Stimulated activated CD8-positive, alpha-beta memory T cell treated with anti-CD3 and anti-CD28 coated beads, Interleukin-2, amount 100 ng/mL, for 1 hour (primary cell): ENCODE data around the gene NFIC.
"Not testable (repeated sequence)": the region's sequence is repeated elsewhere in the genome, so short reads cannot be mapped to it uniquely, and the experiment has no call there.

ENCODE experiments used
- DNase-seq, 2 donors: peaks; one replicate each; pipeline ENCODE4 v3.0.0-alpha.2; 2020; ENCODE audit warnings: low read depth in 2 of 2

Gene NFIC

DNA sequence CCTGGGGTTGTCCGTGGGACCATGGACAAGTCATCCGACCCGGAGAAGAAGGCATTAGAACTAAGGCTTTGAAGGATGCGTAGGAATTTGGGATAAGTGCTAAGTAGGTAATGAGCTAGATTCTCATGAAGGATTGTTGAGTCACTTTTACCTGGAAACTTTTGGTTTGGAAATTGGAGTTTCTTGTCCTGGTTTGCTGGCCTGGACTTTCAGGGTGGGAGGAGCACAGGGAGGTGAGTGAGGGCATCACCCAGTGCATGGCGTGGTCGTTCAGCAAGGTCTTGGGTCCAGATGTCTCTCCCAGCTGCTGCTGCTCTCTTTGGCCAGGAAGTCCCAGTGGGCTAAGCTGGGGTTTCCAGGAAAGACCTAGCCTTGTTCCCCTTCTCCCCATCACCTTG lies 7.6 kb downstream of the NFIC start:
- no peak for DNase-seq

DNA sequence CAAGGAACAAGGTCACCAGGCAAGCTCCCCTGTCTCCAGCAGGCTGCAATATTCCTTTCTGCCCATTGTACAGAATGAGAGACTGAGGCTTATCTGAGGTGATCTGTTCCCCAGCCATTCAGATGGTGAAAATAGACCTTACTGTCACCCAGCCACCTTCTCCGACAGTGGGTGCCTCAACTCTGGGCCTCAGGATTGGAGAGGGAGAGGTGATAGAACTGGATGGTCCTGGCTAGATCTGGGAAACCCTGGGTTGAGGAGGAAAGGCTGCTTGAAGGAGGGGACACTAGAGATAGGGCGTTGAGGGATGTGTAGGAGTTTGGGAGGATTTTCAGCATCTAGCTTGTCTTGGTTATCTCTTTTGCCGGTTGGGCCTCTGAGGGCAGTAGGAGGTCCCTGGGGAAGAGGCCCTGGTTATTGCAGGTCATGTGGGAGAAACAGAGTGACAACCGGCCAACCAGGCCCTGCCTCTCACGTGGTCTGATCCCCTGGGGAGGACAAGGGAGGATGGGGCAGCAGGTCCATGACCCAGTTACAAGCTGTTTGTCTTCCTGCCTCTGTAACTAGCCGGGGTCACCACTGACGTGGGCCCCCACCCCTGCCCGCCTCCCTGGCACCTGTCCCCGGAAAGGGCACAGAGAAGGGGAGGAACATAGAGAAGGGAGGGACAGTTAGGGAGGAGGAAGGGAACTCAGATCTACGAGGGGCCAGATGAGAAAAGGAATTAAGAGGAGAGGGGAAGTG lies 8.2 kb downstream of the NFIC start:
- no peak for DNase-seq

DNA sequence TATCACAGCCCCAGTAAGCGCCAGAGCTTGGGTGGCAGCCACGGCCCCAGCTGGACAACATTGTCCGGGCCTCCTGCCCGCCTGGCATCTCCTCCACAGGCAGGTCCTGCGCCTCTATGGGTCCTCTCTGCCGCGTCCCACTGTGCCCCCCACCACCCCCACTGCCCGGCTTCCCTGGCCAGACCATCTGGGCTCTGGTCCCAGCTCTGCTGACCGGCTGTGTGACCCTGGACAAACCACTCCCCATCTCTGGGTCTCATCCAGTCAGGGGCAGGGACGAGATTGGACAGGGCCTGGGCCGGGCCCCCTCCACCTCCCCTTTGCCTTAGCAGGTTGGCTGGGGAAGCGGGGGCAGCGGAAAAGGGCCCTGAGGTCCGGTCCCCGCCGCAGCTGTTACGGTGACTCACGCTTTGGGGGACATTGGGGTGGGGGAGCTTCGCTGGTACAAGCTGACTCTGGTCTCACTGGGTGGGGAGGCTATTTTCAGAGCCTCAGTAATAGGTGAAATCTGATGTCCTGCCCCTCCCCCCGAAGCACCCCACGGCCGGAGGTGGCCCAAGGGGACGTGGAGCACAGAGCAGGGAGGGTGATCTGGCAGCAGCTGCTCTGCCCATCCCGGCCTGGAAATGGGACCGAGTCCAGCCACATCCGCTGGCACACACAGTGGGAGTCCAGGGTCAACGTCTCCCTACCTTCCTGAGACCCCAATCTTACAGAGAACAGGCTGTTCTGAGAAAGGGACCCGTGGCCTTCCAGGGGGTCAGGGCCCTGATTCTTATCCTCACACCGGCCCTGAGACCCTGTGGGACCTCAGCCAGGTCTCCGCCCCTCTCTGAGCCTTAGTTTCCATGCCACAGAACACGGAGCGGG lies 9.1 kb downstream of the NFIC start:
- DNase-seq: no peak

DNA sequence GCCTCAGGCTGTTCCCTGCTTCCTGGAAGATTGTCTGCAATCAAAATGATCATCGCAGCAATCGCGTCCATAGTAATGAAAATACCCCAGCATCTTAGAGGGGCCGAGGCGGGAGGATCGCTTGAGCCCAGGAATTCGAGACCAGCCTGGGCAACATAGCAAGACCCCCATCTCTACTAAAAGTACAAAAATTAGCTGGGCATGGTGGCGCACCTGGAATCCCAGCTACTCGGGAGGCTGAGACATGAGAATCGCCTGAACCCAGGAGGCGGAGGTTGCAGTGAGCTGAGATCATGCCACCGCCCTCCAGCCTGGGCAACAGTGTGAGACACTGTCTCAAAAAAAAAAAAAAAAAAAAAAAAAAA lies 9.7 kb downstream of the NFIC start:
- DNase-seq: not testable (repeated sequence)

DNA sequence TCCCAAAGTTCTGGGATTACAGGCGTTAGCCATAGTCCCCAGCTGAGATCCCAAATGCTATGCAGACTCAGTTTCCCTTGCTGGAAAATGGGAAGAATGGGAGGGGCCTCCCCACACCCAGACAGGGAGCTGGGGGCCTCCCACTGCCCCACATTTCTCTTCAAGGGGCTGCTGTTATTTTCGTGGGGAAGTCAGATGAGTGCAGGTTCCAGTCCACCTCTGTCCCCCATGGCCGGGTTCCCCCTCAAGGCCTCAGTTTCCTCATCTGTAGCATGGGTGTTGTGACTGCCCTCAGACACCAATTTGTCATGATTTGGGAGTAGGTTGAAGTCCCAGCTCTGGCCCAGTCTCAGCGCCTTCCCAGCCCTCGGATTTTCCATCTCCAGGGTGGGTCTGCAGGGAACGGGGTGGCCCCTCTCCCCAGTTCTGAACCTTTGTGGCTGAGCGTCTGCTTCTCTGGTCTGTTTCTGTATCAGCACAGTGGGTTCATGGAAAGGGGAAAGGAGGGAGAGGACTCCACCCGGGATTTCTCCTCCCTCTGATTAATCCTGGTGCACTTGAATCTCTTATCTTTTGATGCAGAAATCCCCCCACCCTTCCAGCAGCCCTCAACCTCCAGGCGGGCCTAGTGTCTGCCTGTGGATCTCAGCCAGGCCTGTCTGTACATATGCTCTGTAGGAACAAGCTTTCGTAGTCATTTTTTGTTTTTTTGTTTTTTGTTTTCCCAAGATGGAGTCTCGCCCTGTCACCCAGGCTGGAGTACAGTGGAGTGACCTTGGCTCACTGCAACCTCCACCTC lies 12.2 kb downstream of the NFIC start:
- no peak for DNase-seq

DNA sequence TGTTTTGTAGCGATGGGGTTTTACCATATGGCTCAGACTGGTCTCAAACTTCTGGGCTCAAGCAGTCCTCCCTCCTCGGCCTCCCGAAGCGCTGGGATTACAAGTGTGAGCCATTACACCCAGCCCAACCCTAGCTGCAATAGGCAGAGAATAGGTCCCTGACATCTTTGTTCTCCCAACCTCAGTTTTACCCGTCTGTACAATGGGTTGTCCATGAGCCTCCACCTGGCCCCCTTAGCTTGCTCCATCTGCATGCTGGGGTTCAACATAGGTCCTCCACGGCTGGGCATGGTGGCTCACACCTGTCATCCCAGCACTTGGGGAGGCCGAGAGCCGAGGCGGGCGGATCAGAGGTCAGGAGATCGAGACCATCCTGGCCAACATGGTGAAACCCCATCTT lies 14.4 kb downstream of the NFIC start:
- DNase-seq: no peak

DNA sequence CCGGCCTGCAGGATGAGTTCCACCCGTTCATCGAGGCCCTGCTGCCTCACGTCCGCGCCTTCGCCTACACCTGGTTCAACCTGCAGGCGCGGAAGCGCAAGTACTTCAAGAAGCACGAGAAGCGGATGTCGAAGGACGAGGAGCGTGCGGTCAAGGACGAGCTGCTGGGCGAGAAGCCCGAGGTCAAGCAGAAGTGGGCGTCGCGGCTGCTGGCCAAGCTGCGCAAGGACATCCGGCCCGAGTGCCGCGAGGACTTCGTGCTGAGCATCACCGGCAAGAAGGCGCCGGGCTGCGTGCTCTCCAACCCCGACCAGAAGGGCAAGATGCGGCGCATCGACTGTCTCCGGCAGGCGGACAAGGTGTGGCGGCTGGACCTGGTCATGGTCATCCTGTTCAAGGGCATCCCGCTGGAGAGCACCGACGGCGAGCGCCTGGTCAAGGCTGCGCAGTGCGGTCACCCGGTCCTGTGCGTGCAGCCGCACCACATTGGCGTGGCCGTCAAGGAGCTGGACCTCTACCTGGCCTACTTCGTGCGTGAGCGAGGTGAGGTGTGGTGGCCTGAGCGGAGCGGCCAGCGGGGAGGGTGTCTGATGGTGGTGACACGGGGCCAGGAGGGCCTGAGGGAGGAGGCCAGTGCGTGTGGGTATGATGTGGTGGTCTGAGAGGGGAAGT lies 15.5 kb downstream of the NFIC start:
- DNase-seq: no peak

DNA sequence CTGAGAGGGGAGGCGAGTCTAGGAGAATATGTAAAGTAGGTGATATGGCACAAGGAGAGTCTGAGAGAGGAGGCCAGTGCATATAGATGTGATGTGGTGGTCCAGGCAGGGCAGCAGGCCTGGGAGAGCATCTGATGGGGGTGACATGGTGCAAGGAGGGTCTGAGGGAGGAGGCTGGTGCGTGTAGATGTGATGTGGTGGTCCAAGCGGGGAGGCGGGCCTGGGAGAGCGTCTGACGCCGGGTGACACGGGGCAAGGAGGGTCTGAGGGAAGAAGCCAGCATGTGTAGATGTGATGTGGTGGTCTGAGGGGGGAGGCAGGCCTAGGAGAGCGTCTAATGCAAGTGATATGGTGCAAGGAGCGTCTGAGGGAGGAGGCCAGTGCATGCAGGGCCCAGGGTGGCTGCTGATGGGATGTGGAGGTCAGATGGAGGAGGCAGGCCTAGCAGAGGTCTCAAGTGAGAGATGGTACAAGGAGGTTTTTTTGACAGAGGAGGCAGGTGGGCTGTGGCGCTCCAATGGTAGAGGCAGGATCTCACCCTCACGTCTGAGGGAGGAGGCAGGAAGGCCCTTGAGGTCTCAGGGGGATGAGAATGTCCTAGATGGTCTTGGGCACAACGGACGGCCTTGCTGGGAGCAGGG lies 16.2 kb downstream of the NFIC start:
- no peak for DNase-seq

DNA sequence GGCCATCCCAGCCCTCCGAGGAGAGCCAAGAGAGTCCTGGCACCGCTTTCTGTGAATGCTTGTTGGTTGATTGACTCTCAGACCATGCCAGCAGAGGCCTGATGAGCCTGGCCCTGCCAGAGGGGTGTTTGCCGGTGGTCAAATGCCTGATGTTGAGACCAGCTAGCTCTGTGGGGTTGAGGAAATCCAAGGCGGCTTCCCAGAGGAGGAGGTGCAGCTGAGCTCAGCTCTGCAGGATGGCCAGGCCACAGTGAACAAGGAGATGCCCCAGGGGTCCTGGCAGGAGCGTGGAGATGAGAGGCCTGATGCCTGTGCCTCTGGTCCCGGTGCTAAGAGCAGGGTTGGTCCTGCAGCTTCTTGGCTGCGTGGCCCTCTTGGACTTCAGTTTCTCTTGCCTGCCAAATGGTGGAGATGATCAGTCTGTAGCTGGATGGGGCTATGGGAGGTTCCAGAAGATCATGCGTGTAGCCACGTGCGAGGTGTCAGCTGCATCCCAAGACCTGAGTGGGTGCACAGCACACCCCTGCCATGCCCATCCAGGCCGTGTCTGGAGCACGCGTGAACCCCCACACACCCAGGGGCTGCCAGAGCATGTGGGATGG lies 16.8 kb downstream of the NFIC start:
- no peak for DNase-seq

DNA sequence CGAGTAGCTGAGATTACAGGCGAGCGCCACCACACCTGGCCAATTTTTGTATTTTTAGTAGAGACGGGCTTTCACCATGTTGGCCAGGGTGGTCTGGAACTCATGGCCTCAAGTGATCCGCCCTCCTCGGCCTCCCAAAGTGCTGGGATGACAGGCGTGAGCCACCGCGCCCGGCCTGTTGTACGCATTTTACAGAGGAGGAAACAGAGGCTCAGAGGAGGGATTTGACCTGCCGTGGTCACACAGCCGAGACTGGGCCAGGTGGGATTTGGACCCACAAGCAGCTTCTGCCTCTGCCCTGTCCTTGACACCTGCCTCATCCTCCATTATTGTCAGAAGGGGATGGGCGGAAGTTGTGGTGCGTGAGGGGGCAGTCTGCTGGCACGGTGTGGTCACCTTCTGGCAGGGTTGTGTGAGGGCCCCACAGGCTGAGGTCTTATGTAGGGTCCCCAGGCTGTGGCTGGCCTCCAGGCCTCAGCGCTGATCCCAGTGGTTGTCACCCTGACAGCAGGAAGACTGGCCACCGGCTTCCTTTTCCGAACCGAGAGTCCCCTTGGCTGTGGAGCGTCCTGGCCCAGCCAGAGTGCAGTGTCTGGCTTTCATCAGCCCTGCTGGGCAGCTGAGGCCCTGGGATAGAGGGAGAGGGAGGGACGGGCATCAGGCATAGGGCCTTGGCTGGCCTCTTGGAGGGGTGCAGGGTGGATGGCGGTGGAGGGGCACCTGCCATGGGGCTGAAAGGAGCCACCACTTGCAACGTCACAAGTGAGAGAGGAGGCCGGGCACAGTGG lies 20.3 kb downstream of the NFIC start:
- DNase-seq: no peak

DNA sequence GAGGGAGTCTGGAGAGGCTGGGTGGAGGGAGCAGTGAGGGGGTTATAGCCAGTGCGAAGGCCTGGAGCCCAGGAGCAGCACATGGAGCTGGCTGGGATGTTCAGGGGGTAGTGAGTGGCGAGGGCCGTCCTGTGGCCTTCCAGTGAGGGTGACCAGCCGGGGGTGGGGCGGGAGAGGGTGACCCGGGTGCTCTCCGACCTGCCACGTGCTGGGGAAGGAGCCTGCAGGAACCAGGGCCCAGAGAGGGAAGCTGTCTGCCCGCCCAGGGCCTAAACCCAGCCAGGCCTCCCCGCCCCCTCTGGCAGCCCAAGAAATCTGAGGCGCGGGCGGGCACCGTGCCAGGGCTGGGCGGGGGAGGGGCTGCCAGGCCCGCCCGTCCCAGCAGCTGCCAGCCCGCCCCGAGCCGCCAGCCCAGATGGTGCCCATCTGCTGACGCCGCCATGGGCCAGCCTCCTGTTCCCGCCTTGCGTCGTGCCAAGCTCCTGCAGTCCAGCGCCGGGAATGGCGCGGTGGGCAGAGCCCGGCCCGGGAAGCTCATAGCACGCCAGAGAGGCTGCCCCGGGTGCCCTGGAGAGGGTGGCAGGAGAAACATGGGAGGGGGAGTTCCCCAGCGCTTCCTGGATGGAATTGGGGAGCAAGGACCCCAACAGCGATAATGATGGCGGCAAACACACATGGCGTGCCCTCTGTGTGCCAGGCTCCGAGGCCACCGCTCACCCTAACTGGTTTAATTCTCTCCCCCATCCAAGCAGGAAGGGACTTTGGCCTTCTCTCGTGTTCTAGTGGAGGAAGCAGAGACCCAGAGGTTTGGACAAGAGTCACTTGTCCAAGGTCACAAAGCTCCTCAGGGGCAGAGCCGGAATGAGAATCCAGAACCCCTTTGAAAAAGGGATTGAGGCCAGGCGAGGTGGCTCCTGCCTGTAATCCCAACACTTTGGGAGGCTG lies 21.5 kb downstream of the NFIC start:
- DNase-seq: no peak

DNA sequence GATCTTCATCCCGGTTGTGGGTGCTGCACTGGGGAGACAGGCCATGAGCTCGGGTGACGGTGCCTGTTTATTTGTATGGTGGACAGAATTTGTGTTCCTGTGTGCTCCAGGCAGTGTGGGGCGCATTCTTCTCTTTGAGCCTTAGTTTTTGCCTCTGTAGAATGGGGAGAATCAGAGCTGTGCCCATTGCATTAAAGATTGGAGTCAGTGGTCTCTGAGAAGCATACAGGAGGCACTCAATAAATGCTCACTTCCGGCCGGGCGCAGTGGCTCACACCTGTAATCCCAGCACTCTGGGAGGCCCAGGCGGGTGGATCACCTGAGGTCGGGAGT lies 23.0 kb downstream of the NFIC start:
- no peak for DNase-seq

DNA sequence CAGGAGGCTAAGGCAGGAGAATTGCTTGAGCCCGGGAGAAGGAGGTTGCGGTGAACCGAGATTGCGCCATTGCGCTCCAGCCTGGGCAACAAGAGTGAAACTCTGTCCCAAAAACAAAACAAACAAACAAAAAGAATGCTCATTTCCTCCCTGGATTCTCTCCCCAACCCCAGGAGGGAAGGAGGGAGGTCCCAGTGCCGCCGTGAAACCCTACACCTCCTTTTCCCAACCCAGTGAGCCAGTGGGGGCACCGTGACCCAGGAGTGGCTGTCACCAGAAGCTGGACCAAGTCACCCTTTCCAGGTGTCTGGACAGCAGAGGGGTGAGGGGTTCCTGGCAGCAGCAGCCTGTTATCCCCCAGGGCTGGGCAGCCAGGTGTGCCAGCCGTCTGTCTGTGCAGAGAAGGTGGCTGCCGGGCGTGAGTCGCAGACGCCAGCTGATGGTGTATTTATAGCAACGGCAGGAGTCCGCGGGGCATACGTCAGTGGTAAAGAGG lies 23.5 kb downstream of the NFIC start:
- no peak for DNase-seq

DNA sequence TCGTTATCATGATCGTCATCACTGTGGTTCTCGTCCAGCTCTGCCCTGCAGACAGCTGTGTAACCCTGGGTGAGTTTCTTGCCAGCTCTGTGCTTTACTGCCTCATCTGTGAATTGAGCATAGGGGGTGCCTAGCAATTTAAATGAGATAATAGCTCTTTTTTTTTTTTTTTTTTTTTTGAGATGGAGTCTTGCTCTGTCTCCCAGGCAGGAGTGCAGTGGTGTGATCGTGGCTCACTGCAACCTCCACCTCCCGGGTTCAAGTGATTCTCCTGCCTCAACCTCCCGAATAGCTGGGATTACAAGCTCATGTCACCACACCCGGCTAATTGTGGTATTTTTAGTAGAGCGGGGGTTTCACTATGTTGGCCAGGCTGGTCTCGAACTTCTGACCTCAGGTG lies 25.5 kb downstream of the NFIC start:
- DNase-seq: not testable (repeated sequence)

DNA sequence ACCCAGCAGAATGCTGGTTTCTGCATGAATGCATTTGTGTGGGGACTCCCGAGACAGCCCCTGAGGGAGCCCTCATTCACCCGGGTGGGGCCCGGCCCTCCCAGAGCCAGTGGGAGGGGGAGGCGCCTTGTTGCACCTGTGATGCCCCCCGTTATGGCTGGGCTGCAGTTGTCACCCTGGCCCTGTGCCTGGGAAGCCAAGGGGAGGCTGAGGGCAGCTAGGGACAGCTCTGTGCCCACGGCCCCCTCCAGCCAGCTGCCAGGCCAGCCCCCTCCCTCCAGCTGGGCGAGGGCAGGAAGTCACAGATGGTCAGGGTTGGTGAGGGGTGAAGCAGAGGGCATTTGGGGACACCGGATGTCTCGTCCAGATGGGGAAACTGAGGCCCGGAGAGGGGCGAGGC lies 26.1 kb downstream of the NFIC start:
- DNase-seq: no peak

DNA sequence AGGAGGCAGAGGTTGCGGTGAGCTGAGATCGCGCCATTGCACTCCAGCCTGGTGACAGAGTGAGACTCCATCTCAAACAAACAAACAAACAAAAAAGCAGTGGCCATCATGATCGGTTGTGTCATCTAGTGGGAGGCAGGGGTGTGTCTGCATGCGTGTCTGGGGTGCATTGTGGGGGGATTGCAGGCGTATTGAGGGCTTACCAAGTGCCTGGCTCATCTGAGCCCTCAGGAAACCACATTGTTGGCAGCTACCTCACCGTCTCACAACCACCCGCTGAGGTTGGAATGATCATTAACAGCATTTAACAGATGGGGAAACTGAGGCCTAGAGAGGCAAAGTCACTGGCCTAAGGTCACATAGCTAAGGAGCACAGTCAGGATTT lies 30.5 kb downstream of the NFIC start:
- no peak for DNase-seq

DNA sequence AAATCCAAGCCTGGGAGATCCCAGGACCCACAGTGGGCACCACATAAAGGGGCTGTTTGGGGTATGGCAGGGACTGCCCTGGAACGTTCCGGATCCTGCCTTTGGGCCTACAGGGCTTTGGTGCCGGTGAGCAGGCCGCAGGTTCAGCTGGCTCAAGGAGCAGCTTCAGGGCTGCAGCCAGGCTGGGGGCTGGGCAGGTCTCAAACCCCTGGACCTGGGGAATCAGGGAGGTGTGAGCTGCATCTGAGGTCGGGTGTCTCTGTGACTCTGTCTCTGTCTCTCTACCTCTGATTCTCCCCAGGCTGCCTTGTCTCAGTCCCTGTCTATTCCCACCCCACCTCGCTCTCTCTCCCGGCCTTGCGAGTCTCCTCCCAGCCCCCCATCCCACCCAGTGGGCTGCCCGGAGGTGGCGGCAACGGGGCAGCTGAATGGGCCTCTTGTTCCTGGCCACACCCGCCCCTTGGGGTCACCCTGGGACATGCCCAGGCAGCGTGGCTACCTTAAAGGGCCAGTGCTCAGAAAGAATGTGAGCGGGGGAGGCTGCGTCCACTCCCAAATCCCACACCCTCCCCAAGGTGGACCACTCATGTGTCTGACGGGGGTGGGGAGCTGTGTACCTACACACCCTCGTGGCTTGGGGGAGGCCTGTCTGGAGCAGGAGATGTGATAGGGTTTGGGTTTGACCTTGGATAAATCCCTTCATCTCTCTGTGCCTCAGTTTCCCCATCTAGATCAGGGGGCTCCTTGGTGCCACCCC lies 31.1 kb downstream of the NFIC start:
- DNase-seq: no peak
